Measurements from ENCODE around the gene C2orf42.

The C2orf42 gene

DNA sequence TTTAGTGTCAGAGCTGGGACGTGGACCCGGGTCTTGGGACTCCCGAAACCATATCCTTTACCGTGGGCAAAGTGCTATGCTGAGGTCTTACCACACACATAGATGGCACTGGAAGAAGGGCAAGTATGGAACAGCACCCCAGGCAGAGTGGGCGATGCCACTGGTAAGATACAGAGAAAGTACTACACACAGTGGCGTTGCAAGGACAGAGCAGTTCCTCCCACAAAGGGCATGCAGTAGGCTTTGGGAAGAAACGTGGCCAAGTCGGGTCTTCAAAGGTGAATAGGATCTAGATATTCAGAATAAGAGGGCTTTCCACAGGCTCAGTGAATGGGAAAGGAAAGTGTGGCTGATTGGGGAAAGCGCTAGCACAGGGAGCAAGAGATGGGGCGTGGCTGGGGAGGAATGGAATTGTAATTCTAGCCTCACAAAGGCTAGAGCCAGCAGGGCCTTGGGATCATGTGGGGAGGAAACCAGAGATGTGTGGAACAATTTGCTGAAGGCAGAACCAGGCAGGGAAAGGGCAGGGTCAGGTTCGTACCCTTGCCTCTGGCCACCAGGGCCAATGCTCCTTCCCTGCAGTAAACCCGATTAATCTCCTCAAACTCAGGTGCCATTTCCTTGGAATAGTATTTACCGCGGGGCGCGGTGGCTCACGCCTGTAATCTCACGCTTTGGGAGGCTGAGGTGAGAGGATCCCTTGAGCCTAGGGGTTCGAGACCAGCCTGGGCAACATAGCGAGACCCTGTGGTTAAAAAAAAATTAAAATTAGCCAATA lies 67.6 kb downstream of the C2orf42 start:
- DNase-seq (ENCODE audit: low spot score): no peak
- in situ Hi-C loops (cut with MboI; ENCODE audit: low sequenced_read_pairs, unreplicated experiment): no loop called here
- TF ChIP-seq, protein P1, sequence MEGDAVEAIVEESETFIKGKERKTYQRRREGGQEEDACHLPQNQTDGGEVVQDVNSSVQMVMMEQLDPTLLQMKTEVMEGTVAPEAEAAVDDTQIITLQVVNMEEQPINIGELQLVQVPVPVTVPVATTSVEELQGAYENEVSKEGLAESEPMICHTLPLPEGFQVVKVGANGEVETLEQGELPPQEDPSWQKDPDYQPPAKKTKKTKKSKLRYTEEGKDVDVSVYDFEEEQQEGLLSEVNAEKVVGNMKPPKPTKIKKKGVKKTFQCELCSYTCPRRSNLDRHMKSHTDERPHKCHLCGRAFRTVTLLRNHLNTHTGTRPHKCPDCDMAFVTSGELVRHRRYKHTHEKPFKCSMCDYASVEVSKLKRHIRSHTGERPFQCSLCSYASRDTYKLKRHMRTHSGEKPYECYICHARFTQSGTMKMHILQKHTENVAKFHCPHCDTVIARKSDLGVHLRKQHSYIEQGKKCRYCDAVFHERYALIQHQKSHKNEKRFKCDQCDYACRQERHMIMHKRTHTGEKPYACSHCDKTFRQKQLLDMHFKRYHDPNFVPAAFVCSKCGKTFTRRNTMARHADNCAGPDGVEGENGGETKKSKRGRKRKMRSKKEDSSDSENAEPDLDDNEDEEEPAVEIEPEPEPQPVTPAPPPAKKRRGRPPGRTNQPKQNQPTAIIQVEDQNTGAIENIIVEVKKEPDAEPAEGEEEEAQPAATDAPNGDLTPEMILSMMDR (IDR thresholded peaks at IDR 0.05; ENCODE audit: borderline replicate concordance, control extremely low read depth, extremely low read depth, insufficient read depth, missing control alignments): no peak

DNA sequence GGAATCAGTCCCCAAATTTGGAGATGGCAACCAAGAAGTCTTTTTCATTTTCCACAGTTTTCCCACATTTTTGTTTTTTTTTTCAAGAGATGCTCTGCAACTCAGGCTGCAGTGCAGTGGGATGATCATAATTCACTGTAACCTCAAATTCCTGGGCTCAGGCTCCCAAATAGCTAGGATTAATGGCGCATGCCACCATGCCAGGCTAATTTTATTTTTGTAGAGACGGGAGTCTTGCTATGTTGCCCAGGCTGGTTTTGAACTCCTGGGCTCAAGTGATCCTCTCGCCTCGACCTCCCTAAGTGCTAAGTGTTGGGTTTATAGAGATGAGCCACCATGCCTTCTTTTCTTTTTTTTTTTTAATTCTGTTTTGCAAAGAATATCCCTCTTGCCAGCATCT lies 68.3 kb downstream of the C2orf42 start:
- TF ChIP-seq, protein P1 (IDR thresholded peaks at IDR 0.05; ENCODE audit: borderline replicate concordance, control extremely low read depth, extremely low read depth, insufficient read depth, missing control alignments): no peak
- no peak for DNase-seq (ENCODE audit: low spot score)
- in situ Hi-C loops (cut with MboI; ENCODE audit: low sequenced_read_pairs, unreplicated experiment): no loop called here

DNA sequence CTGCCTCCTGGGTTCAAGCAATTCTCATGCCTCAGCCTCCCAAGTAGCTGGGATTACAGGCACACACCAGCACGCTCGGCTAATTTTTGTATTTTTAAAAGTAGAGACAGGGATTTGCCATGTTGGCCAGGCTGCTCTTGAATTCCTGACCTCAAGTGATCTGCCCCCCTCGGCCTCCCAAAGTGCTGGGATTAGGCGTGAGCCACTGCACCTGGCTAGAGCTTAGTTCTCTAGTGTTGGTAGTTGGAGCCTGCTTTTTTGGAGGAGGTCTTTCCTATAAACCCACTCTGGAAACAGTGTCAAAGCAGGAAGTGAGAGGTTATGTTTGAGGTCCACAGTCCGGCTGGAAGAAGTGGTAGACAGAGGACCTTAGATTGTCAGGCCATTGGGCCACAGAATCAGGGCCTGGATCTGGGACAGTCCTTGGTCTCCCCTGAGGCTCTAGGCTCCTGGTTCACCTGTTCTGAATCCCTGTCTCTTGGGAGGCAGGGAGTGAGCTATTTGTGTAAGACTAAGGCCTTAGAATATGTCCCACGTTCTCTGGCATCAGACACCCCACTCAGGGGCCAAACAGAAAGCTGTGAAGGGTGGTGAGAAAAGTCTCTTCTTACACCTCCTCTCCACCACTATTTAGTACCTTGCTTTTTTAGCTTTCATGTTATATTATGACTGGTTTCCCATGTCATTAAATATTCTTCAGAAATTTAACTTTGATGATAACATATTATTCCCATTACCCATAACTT lies 69.0 kb downstream of the C2orf42 start:
- TF ChIP-seq, protein P1 (IDR thresholded peaks at IDR 0.05; ENCODE audit: borderline replicate concordance, control extremely low read depth, extremely low read depth, insufficient read depth, missing control alignments): no peak
- in situ Hi-C loops (cut with MboI; ENCODE audit: low sequenced_read_pairs, unreplicated experiment): no loop called here
- DNase-seq (ENCODE audit: low spot score): no peak

DNA sequence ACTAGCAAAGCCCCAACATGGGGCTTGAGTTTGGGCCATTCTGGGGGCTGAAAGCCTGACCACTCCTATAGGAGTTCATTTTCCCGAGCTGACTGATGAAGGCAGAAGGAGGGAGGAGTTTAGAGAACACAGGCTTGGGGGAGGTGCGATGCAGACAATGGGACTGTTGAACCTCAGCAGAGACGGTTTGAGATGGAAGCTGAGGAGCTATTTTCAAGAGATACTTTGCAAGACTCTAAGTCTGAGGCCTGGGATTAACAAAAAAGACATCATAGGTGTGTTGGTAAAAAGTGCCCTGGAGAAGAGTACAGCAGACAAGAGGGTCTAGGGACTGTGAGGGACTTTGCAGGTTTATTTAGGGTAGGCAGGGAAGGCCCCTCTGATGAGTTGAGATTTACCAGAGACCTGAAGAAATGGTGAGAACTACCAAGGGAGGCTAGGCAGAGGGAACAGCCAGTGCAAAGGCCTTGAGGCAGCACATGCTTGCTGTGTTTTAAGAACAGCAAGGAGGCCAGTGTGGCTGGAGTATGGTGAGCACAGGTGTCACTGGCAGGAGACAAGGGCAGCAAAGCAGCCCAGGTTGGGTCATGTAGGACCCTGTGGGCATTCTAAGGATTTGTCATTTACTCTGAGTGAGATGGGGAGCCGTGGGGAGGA lies 71.9 kb downstream of the C2orf42 start:
- TF ChIP-seq, protein P1 (IDR thresholded peaks at IDR 0.05; ENCODE audit: borderline replicate concordance, control extremely low read depth, extremely low read depth, insufficient read depth, missing control alignments): no peak
- DNase-seq (ENCODE audit: low spot score): peak; percentile 17
- in situ Hi-C loops (cut with MboI; ENCODE audit: low sequenced_read_pairs, unreplicated experiment): no loop called here

DNA sequence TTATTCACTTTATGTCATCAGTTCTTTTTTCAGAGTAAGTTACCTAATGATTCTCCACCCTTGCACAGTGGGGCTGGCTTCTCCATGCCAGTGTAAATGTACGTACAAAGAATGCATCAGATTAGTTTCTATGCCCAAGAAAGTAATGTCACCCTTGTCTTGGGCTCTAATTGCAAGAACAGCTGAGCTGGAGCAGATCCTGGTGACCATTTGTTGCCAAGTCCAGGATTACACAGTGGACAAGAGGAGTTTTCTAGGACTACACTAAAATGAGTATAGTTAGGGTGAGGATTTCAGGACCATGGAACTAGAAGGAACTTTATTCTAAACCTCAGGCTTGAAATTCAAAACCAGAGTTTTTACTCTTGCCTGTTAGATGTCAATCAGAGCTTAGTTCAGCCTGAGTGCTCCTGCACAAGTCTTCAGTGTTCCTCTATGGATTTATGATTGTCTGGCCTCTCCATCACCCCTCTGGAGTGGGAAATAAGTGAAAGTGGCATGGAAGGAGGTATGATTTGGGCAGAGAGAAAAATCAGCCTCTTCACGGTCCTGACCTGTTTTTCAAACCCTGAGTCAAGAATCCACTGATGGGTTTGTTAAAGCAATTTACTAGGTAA lies 73.8 kb downstream of the C2orf42 start:
- no peak for DNase-seq (ENCODE audit: low spot score)
- in situ Hi-C loops (cut with MboI; ENCODE audit: low sequenced_read_pairs, unreplicated experiment): no loop called here
- TF ChIP-seq, protein P1 (IDR thresholded peaks at IDR 0.05; ENCODE audit: borderline replicate concordance, control extremely low read depth, extremely low read depth, insufficient read depth, missing control alignments): no peak

Measured in GM13976 (cell line).